GM21528 (cell line): ENCODE measurements around the gene GABRG2.
"Not testable (repeated sequence)": the region's sequence is repeated elsewhere in the genome, so short reads cannot be mapped to it uniquely, and the experiment has no call there.

Source experiments
- ATAC-seq: cut with Tn5 transposase; IDR thresholded peaks from one replicate; pipeline ENCODE4 v1.9.1; 2021; ENCODE audit warnings: mild to moderate bottlenecking, moderate library complexity; ENCODE audit not compliant: unreplicated experiment, low FRiP score

GABRG2 gene

GRCh38 chr5:162067655-162068411 is at the start of gene GABRG2:
Gene GABRG2 (plus strand): TSS chr5:162067773. CDS start chr5:162068000, 227 bp downstream.
- no peak for ATAC-seq

GRCh38 chr5:162025312-162025711 is 42.3 kb upstream of the GABRG2 start:
- ATAC-seq, result no peak

DNA sequence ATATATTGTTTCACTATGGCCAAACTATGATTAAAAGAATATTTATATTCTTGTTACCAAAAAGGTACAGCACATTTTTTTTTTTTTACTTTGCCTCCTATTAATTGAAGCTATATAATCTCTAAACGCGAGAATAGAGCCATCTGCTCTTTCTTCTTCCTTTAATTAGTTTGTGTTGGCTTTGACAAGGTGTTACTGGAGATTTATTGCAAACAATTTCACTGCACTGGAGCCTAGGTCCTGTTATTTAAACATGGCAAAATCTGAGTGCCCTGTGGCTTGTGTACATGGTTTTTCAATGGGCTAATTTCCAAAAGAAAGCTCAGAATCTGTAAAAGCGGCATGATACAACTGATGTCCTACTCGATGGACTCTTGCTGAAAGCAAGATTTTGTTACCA is 40.8 kb upstream of the GABRG2 start:
- ATAC-seq, result no peak

- ATAC-seq, result no peak
Measured at GRCh38 chr5:162037431-162037830, 30.1 kb upstream of the GABRG2 start.

- ATAC-seq, result no peak
Measured at GRCh38 chr5:162047279-162047678, 20.3 kb upstream of the GABRG2 start.

GRCh38 chr5:162052676-162053075 is 14.9 kb upstream of the GABRG2 start:
- ATAC-seq, result no peak

- not testable (repeated sequence) for ATAC-seq
Measured at GRCh38 chr5:162055095-162055494, 12.5 kb upstream of the GABRG2 start.

- no peak for ATAC-seq
Measured at GRCh38 chr5:162067162-162067561, 411 bp upstream of the GABRG2 start.

DNA sequence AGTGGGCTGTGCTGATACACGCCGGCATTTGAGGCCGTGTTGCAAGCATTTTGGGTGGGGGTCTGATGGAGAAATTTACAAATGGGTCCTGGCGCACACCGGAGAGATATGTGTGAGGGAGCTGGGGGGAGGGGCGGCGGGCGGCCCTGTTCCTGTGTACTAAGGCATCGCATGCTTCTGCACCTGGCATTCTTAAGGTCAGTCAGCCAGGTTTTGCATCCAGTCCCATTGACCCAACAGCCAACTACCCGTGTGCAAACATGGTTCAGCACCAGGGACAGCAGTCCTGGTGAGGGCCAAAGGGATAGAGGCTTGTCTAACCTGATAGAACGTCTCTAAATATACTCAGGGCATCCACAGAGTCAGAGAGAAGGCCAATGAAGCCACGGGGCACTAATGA is 839 bp downstream of the GABRG2 start:
- ATAC-seq, result no peak

GRCh38 chr5:162068936-162069335 is 1.4 kb downstream of the GABRG2 start:
- ATAC-seq, result no peak

DNA sequence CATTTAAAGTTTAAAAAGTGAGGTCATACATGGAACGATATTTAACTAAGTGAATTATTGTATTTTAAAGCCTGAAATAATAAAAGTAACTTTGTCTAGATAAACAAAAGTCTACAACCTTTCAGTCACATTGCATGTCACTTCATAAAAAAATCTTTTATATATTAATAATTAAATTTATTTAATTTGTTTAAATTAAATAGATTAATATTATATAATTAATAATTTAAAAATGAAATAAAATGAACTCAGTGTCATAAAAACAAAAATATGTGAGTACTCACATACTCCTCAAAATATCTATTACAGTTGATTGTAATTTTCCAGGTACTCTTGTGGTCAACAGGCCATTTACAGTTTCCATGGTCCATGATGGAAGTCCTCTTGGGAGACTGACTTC is 11.2 kb downstream of the GABRG2 start:
- ATAC-seq, result no peak

- no peak for ATAC-seq
Measured at GRCh38 chr5:162091336-162091735, 23.8 kb downstream of the GABRG2 start.

DNA sequence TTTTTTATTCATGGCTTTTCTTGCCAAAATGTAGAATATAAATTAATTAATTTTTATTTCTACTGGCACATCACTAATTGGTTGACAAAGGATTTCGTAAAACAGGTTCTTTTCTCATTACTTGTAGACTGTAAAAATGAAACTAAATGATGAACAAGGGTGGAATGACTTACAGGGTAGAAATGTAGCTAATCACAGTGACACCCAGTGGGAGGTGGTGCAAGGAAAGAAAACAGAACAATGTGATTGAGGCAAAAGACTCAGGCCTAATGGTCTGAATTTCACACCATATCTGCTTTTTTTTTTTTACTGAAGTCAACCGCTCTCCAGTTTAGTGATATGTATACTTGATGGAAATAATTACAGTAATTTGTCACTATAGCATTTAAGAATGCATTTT is 28.9 kb downstream of the GABRG2 start:
- no peak for ATAC-seq

- ATAC-seq, result no peak
Measured at GRCh38 chr5:162107591-162107990, 40.0 kb downstream of the GABRG2 start.

- no peak for ATAC-seq
Measured at GRCh38 chr5:162119801-162120200, 52.2 kb downstream of the GABRG2 start.

GRCh38 chr5:162128117-162128516 is 60.5 kb downstream of the GABRG2 start:
- no peak for ATAC-seq

GRCh38 chr5:162132348-162132747 is 64.8 kb downstream of the GABRG2 start:
- ATAC-seq, result no peak

GRCh38 chr5:162139190-162139589 is 71.6 kb downstream of the GABRG2 start:
- ATAC-seq, result no peak

DNA sequence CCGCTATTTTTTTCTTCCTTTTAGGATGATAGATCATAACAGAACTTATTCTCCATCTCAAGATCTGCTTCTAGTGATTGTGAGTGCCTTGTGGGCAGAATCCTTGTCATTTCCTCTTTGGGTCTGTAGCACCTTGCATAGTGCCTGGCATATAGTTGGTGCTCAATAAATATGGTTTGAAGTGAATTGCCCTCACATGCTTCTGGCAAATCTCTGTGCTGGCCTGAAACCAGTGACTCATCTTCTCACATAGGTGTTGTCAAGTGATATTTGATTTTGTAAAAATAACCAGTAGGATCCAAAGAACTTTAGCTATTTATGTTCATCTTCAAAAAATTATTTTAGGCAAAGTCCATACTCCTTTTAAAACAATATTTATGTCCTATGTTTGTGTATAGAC is 86.7 kb downstream of the GABRG2 start:
- ATAC-seq, result no peak

GRCh38 chr5:162160401-162160800 is 92.8 kb downstream of the GABRG2 start:
- ATAC-seq, result no peak

DNA sequence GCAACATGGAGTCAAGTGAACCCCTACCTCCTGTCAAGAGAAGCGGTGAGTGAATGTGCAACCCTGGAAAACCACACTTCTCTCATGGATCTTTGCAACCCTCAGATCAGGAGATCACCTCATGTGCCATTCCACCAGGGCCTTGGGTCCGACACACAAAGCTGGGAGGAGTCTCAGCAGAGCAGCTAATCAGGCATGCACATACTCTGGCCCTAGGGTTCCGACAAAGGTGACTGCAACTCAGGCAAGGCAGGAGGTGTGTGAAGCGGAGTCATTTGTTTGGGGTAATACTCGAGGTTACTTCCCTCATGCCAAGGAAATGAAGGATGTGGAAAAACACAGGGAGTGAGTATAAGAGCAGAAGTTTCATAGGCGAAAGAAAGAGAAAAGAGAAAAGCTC is 96.1 kb downstream of the GABRG2 start:
- no peak for ATAC-seq

GRCh38 chr5:162174358-162174974 is 106.9 kb downstream of the GABRG2 start:
- no peak for ATAC-seq
